ENCODE results near the gene GRM7.

DNA sequence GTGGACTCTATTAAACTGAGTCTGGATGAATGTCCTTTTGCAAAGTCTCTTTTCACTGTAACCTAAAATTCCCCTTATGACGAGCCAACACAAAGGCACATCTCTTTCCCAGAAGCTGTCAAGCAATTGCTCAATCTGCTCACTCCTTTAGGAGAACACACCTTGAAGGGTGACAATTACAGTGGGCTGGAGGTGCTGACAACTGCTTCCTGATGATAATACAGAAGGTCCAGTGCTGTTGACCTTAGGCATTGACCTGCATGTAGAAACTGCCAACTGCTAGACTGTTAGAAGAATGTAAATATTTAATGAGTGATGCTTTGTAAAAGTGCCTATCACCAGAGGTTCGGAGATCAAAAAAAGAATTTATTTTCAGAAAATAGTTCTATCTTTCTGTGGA is 757.7 kb downstream of the GRM7 start:
- TF ChIP-seq, protein P1, sequence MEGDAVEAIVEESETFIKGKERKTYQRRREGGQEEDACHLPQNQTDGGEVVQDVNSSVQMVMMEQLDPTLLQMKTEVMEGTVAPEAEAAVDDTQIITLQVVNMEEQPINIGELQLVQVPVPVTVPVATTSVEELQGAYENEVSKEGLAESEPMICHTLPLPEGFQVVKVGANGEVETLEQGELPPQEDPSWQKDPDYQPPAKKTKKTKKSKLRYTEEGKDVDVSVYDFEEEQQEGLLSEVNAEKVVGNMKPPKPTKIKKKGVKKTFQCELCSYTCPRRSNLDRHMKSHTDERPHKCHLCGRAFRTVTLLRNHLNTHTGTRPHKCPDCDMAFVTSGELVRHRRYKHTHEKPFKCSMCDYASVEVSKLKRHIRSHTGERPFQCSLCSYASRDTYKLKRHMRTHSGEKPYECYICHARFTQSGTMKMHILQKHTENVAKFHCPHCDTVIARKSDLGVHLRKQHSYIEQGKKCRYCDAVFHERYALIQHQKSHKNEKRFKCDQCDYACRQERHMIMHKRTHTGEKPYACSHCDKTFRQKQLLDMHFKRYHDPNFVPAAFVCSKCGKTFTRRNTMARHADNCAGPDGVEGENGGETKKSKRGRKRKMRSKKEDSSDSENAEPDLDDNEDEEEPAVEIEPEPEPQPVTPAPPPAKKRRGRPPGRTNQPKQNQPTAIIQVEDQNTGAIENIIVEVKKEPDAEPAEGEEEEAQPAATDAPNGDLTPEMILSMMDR (conservative IDR thresholded peaks at IDR 0.05 in 1 of 2, IDR thresholded peaks at IDR 0.05 in 1 of 2; ENCODE audit: low read depth in 1 of 2, low read length in 2 of 2): no peak
- TF ChIP-seq EZH2 (IDR thresholded peaks at IDR 0.05; ENCODE audit: low read length, missing control alignments): no peak
